ENCODE results near the gene TRNP1.
A peak's percentile ranks its signal among the peaks of the same experiment; 100 is the strongest.

Gene TRNP1

DNA sequence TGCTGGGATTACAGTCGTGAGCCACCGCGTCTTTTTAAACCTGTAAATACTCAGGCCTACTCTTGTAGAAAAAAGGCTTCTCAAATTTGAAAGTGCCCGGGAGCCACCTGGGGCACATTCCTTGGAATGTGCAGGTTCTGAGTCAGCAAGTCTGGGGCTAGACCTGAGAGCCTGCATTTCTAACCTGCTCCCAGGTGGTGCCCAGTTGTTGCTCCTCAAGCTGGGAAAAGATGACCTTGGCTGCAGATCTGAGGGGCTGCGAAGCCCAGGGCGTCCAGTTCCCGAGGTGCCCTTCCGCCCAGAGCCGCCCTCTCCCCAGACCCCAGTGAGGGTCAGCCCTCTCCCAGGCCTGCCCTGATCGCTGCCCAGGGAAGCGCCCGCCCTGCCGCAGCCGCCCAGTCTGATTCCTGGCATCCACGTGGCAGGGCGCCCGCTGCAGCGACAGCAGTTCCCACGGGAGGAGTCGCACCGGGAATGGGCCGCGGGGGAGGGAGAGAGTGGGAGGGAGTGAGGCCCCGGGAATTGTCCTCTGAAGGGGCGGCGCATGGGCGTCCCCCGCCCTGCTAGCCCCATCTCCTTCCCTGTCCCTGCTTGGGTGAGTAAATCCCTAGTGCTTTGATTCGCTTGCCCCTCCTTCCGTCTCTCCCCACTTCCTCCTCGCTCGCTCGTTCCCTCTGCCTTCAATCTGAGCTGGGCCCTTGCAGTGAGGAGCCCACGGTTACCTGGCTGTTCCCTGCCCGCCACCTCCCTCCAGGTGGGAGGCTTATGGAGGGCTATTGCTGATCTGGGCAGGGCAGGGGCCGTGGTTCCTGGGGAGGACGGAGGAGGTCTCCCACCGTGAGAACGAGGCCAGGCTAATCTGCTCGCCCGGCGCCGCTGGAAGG is 38.0 kb downstream of the TRNP1 start:
- DNase-seq = no peak

DNA sequence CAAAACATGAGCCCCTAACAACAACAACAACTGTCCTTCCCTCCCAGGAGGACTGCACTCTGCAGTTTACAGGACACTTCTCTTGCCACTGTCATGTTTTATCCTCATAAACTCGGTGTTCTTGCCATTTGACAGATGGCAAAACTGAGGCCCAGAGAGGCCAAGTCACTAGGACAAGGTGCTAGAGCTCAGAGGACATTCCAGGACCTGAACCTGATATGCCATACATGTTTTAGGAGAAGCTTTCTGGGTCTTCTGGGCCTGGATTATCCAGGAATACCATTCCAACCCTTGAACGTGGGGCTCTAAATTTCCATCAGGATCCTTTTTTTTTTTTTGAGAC is 38.6 kb downstream of the TRNP1 start:
- no peak for DNase-seq

DNA sequence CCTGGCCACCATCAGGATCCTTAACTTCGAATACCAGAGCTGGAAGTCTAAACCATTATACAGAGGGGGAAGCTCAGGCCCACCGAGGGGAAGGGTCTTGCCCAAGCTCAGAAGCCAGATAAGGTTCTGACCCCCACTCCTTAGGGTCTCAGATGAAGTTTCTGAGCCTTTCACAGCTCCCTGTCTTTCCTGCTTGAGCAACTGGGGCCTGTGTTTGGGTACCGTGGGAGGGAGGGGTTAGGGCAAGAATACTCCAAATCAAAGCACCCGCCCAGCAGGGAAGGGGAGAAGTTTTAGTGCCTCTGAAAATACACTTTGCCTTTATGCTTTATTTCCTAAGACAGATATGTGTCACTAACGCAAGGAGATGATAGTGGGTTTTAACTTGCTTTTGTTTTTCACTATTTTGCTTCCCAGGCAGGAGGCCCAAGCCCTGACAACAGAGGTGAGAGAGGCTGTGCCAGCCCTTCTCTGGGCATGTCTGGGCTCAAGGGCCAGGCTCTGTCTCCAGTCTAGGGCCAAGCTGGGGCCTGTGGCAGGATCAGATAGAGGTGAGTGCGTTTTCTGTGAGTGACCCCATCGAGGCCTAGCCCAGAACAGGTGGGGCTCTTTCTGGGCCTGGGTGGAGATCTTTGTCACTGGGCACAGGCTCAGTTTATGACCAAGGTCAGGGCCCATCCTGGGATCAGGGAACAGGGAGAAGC is 39.7 kb downstream of the TRNP1 start:
- no peak for DNase-seq

DNA sequence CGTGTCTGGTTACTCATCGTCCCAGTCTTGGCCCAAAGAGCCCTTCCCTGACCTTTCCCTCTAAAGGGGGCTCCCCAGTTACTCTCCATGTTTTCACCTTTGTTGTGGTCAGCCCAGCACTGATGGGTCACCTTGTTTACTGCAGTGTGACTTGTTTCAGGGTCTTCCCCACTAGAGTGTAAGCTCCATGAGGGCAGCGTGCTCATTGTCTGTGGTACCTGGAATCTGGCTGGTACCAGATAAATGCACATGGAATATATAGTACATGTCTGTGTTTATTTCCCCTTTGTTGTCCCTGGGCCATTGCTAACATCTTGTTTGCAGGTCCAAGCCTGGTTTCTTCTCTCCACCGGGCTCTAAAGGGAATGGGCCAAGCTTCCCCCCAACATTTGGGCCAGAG is 41.9 kb downstream of the TRNP1 start:
- no peak for DNase-seq

DNA sequence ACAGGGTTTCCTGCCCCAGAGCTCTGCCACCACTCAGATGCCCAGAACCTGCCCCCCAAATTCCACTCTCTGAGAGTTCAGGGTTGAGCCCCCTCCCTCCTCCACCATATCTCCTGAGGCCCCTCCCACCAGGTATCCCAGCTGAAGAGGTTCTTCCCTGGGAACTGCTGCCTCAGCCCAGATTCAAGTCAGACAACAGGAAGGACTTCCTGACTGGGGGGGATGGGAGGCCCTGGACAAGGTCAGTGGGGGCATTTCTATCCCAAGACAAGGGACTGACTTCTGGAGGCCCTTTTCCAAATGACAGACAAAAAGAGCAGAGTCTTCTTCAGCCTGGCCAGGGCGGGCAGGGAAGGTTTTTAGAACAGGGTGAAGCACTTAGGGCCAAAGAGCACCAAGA is 43.2 kb downstream of the TRNP1 start:
- DNase-seq = no peak

DNA sequence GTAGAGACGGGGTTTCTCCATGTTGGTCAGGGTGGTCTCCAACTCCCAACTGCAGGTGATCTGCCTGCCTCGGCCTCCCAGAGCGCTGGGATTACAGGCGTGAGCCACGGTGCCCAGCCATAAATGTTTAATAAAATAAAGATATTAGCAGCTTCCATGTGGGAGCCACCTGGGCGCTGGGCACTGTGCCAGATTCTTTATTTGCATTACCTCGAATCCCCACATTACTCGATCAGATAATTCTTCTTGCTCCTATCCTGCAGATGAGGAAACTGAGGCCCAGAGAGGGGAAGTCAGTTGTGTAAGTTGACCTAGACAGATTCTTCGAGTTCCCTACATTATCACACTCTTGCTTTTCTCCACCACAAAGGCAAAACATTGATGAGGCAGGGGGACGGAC is 44.0 kb downstream of the TRNP1 start:
- no peak for DNase-seq

DNA sequence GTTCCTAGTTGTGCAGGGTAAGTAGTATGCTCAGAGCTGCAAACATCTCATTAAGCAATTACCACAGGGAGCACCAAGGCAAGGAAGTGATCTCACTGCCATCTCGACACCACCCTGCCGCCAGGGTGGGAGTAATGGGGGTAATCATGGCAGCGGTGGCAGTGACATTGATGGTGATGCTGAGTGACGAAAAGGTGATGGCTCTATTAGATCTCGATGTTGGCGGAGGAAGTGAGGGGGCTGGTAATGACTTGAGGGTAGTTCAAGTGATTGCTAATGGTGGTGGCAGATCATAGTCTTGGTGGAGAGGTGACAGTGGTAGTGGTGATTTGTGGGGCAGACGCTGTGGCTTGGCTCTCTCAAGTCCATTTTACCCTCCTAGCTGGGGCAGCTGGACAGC is 44.5 kb downstream of the TRNP1 start:
- DNase-seq = no peak

DNA sequence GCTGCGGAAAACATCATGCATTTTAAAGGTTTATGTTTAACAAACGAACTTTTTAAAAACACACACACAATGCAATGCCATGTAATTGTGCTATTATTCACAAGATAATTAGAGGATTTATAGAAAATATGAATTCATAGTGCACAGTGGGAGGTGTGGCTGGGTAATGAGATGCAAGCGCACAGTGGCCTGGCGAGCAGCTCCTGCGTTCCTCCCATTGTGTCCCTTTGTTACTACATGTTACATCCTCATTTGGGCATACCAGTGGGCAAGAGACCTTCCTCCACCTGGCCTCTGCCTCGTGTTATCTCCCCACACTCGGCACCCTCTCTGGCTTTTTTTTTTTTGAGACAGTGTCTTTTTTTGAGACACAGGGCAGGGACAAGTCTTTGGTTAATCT is 49.2 kb downstream of the TRNP1 start:
- DNase-seq = no peak

DNA sequence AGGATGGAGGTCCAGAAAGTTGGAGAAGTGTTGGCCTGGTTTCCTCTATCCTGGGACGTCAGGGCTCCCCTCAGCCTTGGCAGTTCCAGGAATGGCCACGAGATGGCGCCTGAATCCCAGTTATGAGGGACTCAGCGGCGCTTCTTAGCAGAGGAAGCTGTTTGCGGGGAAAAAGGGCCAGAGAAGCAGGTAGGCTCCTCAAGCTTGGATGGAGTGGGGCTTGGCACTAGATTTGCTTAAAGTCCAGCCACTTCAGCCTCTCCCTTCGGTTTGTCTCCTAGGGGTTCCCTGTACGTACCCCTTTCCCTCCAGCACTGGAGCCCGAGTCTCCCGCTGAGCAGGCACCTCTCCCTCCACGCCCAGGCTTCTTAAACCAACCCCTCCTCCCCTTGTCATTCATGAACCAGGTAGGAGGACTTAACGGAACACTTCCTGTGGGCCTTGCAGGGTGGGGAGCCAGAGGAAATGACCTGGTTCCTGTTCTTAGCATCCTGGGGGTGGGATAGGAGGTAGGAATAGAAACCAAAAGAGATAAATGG is 51.2 kb downstream of the TRNP1 start:
- DNase-seq = peak; percentile 54 to 64

DNA sequence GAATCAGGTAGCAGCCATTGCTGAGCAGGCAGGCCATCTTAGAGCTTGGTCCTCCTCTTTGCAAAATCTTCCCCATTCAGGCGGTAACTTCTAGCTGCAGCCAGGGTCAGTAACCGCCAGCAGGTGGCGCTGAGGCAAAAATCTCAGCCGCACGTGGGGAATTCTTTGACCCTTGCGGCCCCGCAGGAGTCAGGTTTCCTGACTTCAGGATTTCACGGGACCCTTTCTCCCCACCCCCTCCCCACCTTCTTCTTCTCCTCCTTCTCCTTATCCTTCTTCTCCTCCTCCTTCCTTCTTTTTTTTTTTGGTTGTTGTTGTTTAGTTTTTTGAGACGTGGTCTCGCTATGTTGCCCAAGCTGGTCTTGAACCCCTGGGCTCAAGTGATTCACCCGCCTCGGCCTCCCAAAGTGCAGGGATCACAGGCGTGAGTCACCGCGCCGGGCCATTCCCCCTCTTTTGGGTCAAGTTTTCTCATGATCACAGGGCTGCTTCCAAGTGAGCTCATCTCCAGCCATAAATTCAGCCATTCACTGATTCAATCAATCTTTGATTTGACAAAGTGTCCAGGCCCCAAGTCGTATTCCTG is 52.6 kb downstream of the TRNP1 start:
- peak in 1 of 2 experiments; percentile 13 for DNase-seq

DNA sequence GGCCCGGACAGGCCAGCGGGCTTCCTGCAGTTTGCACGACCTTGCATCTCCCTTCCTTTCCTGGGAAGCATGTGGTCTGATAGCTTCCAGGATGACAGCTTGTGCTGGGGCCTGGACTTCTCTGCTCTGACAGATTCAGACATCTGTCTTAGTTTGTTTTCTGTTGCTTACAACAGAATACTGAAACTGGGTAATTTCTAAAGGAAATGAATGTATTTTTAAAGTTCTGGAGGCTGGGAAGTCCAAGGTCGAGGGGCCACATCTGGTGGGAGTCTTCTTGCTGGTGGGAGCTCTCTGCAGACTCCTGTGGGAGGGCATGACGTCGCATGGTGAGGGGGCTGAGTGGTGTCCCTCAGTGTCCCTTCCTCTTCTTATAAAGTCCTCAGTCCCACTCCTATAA is 54.4 kb downstream of the TRNP1 start:
- DNase-seq = no peak

DNA sequence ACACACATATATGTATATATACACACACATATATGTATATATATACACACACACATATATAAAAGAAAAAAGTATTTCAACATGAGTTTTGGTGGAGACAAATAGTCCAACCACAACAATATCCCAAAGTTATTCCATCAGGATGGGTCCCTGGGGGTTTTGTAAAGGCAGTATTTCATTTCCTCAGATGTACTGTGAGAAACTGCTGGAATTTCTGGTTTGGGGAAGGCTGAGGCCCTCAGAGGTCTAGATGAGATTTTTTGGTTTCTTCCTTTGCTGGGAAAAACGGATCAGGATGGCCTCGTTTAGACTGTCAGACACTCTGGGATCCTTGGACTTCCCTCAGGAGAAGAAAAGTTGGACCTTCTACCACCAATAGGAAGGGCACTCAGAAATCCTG is 55.6 kb downstream of the TRNP1 start:
- DNase-seq = no peak

DNA sequence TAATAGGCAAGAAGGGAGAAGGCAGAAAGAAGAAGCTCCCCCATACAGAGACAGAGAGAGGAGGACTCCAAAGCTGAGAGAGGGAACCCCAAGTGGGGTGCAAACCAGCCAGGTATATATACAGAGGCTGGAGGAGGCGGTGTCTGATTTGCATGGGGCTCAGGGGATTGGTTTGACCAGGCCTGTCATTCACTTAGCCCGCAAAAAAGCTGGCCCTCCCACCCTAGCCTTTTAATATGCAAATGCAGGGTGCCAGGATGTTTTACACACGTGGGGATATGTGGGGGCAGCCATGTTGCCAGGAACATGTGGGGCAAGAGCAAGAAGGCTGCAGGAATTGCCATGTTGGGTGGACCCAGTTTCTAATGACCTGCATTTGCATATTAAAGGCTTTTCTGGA is 56.1 kb downstream of the TRNP1 start:
- DNase-seq = no peak
